SH-SY5Y (cell line): ENCODE measurements around the gene CFAP20DC.

Experiments used
- GATA2 ChIP-seq: IDR thresholded peaks from 2 replicates; pipeline ENCODE4 v1.6.1; 2011; ENCODE audit warnings: mild to moderate bottlenecking, low read depth, low read length
- GATA3 ChIP-seq: IDR thresholded peaks from 2 replicates; pipeline ENCODE4 v1.6.1; 2011; ENCODE audit warnings: low read depth, mild to moderate bottlenecking, low read length, moderate library complexity

DNA sequence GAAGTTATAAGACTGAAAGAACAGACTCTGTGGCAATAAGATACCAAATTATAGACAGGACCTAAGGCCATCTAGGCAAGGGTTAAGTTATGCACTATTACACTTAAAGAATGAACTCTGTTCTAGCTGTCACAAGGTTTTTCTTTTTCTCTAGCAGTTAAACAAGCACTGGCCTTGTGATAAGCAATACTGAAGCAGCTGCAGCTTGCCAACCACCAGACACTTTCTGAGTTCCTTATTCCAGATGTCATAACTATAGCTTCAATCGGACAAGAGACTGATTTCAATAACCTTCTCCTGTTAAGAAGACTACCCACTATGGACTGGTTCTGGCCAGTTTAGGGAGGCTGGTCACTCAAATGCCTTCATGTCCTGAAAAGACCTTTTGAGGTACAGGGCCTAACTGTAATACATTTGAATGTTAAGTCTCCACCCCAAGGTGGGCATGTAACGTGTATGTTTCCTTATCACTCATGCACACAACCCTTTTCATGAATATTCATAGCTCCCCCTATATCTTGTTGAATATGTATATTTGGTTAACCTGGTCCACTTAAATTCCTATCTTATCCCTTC, 85.8 kb downstream of the CFAP20DC start:
- TF ChIP-seq GATA2 (no peak), GATA3 (no peak)
